Retinal pigment epithelial cell (primary cell): ENCODE measurements around the gene NOP14.
"Not testable (repeated sequence)": the region's sequence is repeated elsewhere in the genome, so short reads cannot be mapped to it uniquely, and the experiment has no call there.

Experiments
- DNase-seq: peaks from one replicate; pipeline ENCODE4 v3.0.0-alpha.2; 2010; ENCODE audit warnings: low read depth
- H3K4me3 ChIP-seq: 2 replicates; pipeline ENCODE4 v1.5.1; 2011; ENCODE audit warnings: mild to moderate bottlenecking, low read length, control low read depth, moderate library complexity
- TF ChIP-seq, protein P1 (sequence below): conservative IDR thresholded peaks from 2 replicates; pipeline ENCODE4 v1.5.1; 2011; ENCODE audit warnings: low read depth, low read length, control low read depth, inconsistent platforms

NOP14 gene

GRCh38 chr4:2995546-2996265, 32.5 kb upstream of the NOP14 start:
- TF ChIP-seq, protein P1, sequence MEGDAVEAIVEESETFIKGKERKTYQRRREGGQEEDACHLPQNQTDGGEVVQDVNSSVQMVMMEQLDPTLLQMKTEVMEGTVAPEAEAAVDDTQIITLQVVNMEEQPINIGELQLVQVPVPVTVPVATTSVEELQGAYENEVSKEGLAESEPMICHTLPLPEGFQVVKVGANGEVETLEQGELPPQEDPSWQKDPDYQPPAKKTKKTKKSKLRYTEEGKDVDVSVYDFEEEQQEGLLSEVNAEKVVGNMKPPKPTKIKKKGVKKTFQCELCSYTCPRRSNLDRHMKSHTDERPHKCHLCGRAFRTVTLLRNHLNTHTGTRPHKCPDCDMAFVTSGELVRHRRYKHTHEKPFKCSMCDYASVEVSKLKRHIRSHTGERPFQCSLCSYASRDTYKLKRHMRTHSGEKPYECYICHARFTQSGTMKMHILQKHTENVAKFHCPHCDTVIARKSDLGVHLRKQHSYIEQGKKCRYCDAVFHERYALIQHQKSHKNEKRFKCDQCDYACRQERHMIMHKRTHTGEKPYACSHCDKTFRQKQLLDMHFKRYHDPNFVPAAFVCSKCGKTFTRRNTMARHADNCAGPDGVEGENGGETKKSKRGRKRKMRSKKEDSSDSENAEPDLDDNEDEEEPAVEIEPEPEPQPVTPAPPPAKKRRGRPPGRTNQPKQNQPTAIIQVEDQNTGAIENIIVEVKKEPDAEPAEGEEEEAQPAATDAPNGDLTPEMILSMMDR: no peak
- no peak overlapping the region for H3K4me3 ChIP-seq
- DNase-seq: peak; percentile 9

DNA sequence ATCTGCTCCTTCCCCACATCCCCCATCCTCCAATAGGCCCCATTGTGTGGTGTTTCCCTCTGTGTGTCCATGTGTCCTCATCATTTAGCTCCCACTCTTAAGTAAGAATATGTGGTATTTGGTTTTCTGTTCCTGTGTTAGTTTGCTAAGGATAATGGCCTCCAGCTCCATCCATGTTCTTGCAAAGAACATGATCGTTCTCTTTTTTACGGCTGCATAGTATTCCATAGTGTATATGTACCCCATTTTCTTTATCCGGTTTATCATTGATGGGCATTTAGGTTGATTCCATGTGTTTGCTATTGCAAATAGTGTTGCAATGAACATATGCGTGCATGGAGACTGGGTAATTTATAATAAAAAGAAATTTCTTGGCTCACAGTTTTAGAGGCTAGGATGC, 31.7 kb upstream of the NOP14 start:
- TF ChIP-seq, protein P1: no peak
- H3K4me3 ChIP-seq: no peak overlapping the region
- DNase-seq: no peak

GRCh38 chr4:2991243-2991642, 28.0 kb upstream of the NOP14 start:
- TF ChIP-seq, protein P1: no peak
- H3K4me3 ChIP-seq: no peak overlapping the region
- no peak for DNase-seq

DNA sequence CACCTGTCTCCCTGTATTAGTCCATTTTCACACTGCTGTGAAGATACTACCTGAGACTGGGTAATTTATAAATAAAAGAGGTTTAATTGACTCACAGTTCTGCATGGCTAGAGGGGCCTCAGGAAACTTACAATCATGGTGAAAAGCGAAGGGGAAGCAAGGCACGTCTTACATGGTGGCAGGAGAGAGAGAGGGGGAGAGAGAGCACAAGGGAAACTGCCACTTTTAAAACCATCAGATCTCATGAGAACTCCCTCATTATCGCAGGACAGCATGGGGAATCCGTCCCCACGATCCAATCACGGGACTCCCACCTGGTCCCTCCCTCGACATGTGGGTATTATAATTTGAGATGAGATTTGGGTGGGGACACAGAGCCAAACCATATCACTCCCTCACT, 20.5 kb upstream of the NOP14 start:
- DNase-seq: not testable (repeated sequence)

DNA sequence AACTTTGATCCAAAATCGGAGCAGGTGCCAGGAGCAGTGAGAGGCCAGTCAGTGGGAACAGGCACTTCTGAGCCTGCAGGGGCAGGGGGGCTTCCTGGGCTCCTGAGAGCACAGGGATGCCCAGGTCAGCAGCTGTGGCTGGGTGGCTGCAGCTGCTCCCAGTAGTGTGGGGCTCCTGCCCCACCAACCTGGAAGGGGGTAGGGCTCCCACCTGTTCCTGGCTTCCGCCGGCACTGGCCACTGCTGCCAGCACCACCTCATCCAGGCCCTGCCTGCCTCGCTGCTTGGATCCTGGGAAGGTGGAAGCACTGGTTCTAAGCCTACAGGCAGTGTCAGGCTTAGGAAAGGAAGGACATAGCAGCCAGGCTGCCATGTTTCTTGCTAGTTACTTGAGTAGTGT, 18.8 kb upstream of the NOP14 start:
- H3K4me3 ChIP-seq: no peak overlapping the region
- TF ChIP-seq, protein P1: no peak
- no peak for DNase-seq

More for the DNA sequence above, 20.5 kb upstream of the NOP14 start:
- not testable (repeated sequence) for H3K4me3 ChIP-seq

DNA sequence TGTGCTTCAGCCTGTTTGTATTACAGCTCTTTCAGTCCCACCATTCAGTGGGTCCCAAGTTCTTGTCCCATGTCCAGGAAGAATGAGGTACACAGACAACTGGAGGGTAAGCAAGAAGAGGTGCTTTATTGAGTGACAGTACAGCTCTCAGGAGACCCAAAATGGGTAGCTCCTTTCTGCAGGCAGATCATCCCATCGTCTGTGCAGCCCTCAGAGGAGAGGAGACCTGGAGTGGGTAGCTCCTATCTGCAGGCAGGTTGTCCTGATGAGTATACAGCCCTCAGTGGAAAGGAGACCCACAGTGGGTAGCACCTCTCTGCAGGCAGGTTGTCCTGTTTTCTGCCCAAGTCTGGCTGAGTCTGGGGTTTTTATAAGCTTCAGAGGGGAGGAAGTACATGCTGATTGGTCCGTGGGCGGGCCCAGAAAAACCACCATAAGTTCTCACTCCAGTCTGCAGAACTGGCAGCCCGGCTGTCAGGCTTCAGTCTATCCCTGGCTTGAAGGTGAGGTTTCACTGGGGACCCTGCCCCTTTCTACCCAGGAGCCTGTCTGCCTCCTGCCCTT, 18.1 kb upstream of the NOP14 start:
- TF ChIP-seq, protein P1: no peak
- H3K4me3 ChIP-seq: no peak overlapping the region
- no peak for DNase-seq

- no peak overlapping the region for H3K4me3 ChIP-seq
- DNase-seq: no peak
- TF ChIP-seq, protein P1: no peak
These were observed 14.2 kb upstream of the NOP14 start for GRCh38 chr4:2977211-2978088.
